B cell (primary cell): ENCODE data around the gene EPB41L4A. TPM values are rescaled to one million over a fixed set of nuclear protein-coding genes. Genes with fewer than 3 reads are reported as not detected.

Experiments
- ATAC-seq: fragments of 200-7000 bp; cut with Tn5 transposase; one replicate; pipeline ENCODE4 v1.10.0; 2021; ENCODE audit warnings: low read depth, mild to moderate bottlenecking, moderate number of reproducible peaks, moderate library complexity
- CTCF ChIA-PET: fragments of 350-600 bp; sonication (Branson Sonifier 250); formaldehyde crosslinking; loops from one replicate; lab custom pipeline; 2021; ENCODE audit warnings: antibody characterized with exemption, inconsistent platforms; lab: Charles Lee
- POLR2A ChIA-PET: fragments of 350-600 bp; sonication (Branson Sonifier 250); formaldehyde crosslinking; loops from one replicate; lab custom pipeline; 2021; ENCODE audit warnings: antibody characterized with exemption; lab: Charles Lee
- DNase-seq: peaks from one replicate; pipeline ENCODE4 v3.0.0; 2013
- H2AFZ ChIP-seq: 2 replicates; pipeline ENCODE4 v1.6.1; 2012; ENCODE audit warnings: mild to moderate bottlenecking, low read depth, low read length; ENCODE audit not compliant: insufficient read depth, poor library complexity, severe bottlenecking
- H3K27ac ChIP-seq, 2 donors: 1 replicate in 1 of 2; 2 replicates in 1 of 2; pipeline ENCODE4 v1.5.1; 2012 to 2013; ENCODE audit warnings: low read length in 2 of 2, mild to moderate bottlenecking in 2 of 2, moderate library complexity in 1 of 2
- H3K27me3 ChIP-seq, 4 experiments: fragments of 200-600 bp in 1 of 4; sonication (generic) in 1 of 4; replicated peaks in 1 of 4; 1 replicate in 2 of 4; 2 replicates in 2 of 4; pipeline versions ENCODE4 v1.6.1 to v1.7.0; 2013 to 2016; ENCODE audit warnings: low read length in 3 of 4, mild to moderate bottlenecking in 2 of 4, mixed read lengths in 1 of 4, moderate library complexity in 1 of 4; ENCODE audit not compliant: insufficient read depth in 4 of 4, control insufficient read depth in 3 of 4; ENCODE audit errors: control extremely low read depth in 1 of 4
- H3K36me3 ChIP-seq, 2 experiments: replicated peaks in 1 of 2; 1 replicate in 1 of 2; 2 replicates in 1 of 2; pipeline versions ENCODE4 v1.6.1 to v1.7.1; 2013; ENCODE audit warnings: low read length in 1 of 2; ENCODE audit not compliant: insufficient read depth in 2 of 2, control insufficient read depth in 1 of 2; ENCODE audit errors: control extremely low read depth in 1 of 2, extremely low read depth in 1 of 2
- H3K4me1 ChIP-seq, 2 donors: fragments of 200-600 bp in 1 of 2; sonication (generic) in 1 of 2; 1 replicate in 1 of 2; 2 replicates in 1 of 2; pipeline versions ENCODE4 v1.5.1 to v1.6.1; 2013 to 2017; ENCODE audit warnings: low read length in 2 of 2; ENCODE audit not compliant: control insufficient read depth in 2 of 2, insufficient read depth in 2 of 2
- H3K4me2 ChIP-seq: replicated peaks from 2 replicates; pipeline ENCODE3; 2012; ENCODE audit warnings: mild to moderate bottlenecking, low read depth, low read length; ENCODE audit not compliant: poor library complexity, severe bottlenecking
- H3K4me3 ChIP-seq, 5 experiments: fragments of 200-600 bp in 1 of 5; sonication (generic) in 1 of 5; 1 replicate in 3 of 5; 2 replicates in 2 of 5; pipeline versions ENCODE4 v1.5.1 to v1.7.0; 2011 to 2016; ENCODE audit warnings: low read length in 4 of 5, mild to moderate bottlenecking in 4 of 5, low read depth in 2 of 5, control low read depth in 1 of 5, moderate library complexity in 1 of 5; ENCODE audit not compliant: insufficient read depth in 1 of 5; ENCODE audit errors: control extremely low read depth in 1 of 5, extremely low read depth in 1 of 5
- H3K79me2 ChIP-seq: fragments of 200-600 bp; sonication (generic); one replicate; pipeline ENCODE4 v1.6.0; 2016; ENCODE audit warnings: low read length; ENCODE audit not compliant: control insufficient read depth, insufficient read depth
- H3K9ac ChIP-seq: fragments of 200-600 bp; sonication (generic); 2 replicates; pipeline ENCODE4 v1.6.1; 2017; ENCODE audit warnings: mild to moderate bottlenecking, low read length, moderate library complexity
- H3K9me3 ChIP-seq, 3 donors: one replicate each; pipeline versions ENCODE4 v1.6.1 to v1.7.1; 2013; ENCODE audit warnings: low read length in 2 of 3; ENCODE audit not compliant: control insufficient read depth in 2 of 3, insufficient read depth in 1 of 3; ENCODE audit errors: control extremely low read depth in 1 of 3
- H4K20me1 ChIP-seq: 2 replicates; pipeline ENCODE4 v1.6.0; 2012; ENCODE audit warnings: mild to moderate bottlenecking, low read length; ENCODE audit not compliant: insufficient read depth, control insufficient read depth, poor library complexity, severe bottlenecking
- H3K27ac Mint-ChIP-seq: one replicate; pipeline ENCODE4 v1.8.0; 2021; ENCODE audit warnings: mixed read lengths
- H3K27me3 Mint-ChIP-seq: one replicate; pipeline ENCODE4 v1.8.0; 2021; ENCODE audit warnings: mixed read lengths
- H3K4me1 Mint-ChIP-seq: one replicate; pipeline ENCODE4 v1.8.0; 2021; ENCODE audit warnings: mixed read lengths
- H3K4me3 Mint-ChIP-seq: one replicate; pipeline ENCODE4 v1.8.0; 2021; ENCODE audit warnings: mixed read lengths
- H3K9me3 Mint-ChIP-seq: one replicate; pipeline ENCODE4 v1.8.0; 2022; ENCODE audit warnings: mixed read lengths; ENCODE audit not compliant: insufficient read depth
- EZH2 ChIP-seq: IDR thresholded peaks from 2 replicates; pipeline ENCODE4 v1.6.1; 2012; ENCODE audit warnings: borderline replicate concordance, low read depth, mild to moderate bottlenecking, moderate library complexity, low read length; ENCODE audit not compliant: insufficient read depth, poor library complexity, severe bottlenecking
- WGBS: methylation state at CpG from one replicate; pipeline ENCODE4 v1.1.5; 2013; ENCODE audit warnings: missing lambda C conversion rate; ENCODE audit not compliant: insufficient coverage; 5-methylcytosine and 5-hydroxymethylcytosine counted together
- intact Hi-C: fragments of 100-400 bp; cut with micrococcal nuclease; formaldehyde crosslinking; loops from one replicate; pipeline ENCODE4 v1.10.0; 2022
- polyA plus RNA-seq: library from polyadenylated mRNA; depleted of rRNA; stranded (reverse); fragments of >200 nt; gene quantifications from 2 replicates; pipeline ENCODE4 v1.2.3, GENCODE V29; 2012
- total RNA-seq, 2 donors: library from RNA; stranded (reverse); fragments of 120-200 nt in 1 of 2; gene quantifications; 1 replicate in 1 of 2; 2 replicates in 1 of 2; pipeline versions ENCODE4 v1.2.3 to v1.2.4, GENCODE V29; 2013 to 2022
- TF ChIP-seq, protein P1 (sequence below): fragments of 200-600 bp; IDR thresholded peaks from one replicate; pipeline ENCODE4 v1.8.0; 2022; ENCODE audit warnings: antibody characterized with exemption, mild to moderate bottlenecking

Gene EPB41L4A
- total and polyA plus RNA-seq, 2 donors (not counting 1 experiment from before 2014, with no cell fraction given): 1.8 to 12.9 TPM

DNA sequence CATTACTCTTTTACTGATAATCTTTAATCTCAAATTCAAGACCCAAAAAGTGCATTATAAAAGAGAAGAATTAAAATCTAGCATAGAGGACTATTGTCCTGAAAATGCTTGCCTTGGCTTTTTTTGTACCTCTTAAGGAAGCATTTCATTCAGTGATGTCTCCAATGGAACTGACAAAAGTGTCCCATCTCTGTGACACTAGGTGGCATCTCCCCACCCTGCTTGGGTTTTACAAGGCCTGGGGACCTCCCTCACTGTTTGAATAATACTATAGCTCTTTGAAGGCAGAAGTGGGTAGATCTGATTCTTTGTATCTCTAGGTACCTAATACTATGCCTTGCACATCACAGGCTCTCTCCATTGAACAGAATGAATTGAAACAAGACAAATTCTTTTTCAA lies 180.6 kb downstream of the EPB41L4A start:
- CTCF ChIA-PET: interaction anchor here (1.2 to 1.4 kb wide), 2 partner anchors 181 to 520 kb away, joined by 9 to 13 read pairs; partner anchors contain the start of gene EPB41L4A
- no peaks in the 10 kb centered on the region for H4K20me1 ChIP-seq
- no peak overlapping the region for H3K27ac Mint-ChIP-seq

DNA sequence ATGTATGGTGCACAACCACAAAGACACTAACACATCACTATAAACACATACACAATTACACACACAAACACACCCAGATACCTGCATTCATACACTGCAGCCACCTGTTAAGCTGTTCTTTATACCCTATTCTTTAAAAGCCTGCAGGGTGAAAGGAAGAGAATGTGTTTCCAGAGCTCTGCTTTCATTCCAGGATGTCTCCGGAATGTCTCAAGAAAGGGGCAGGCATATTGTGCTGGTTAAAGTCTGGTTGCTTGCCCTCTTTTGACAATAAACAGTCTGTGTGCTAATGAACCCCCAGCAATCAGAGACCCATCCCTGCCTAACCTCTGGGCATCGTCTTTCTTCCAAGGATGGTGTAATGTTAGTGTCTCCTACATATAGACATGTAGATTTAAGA lies 181.6 kb downstream of the EPB41L4A start:
- Histone ChIP-seq H3K4me3 (no peak overlapping the region), H3K4me2 (no peak overlapping the region), H4K20me1 (no peaks in the 10 kb centered on the region), H3K79me2 (no peaks in the 10 kb centered on the region), H3K9ac (no peak overlapping the region), H2AFZ (no peak overlapping the region), H3K4me1 (no peaks in the 10 kb centered on the region), H3K27ac (no peak overlapping the region), H3K9me3 (no peaks in the 10 kb centered on the region), H3K36me3 (no peaks in the 10 kb centered on the region), H3K27me3 (no peaks in the 10 kb centered on the region)
- intact Hi-C loops: no loop called here
- no peak for ATAC-seq
- Mint-ChIP-seq H3K4me3 (no peak overlapping the region), H3K27me3 (peaks cover 3% of the 10 kb centered on the region), H3K9me3 (no peaks in the 10 kb centered on the region), H3K27ac (no peak overlapping the region), H3K4me1 (no peaks in the 10 kb centered on the region)
- TF ChIP-seq, protein P1, sequence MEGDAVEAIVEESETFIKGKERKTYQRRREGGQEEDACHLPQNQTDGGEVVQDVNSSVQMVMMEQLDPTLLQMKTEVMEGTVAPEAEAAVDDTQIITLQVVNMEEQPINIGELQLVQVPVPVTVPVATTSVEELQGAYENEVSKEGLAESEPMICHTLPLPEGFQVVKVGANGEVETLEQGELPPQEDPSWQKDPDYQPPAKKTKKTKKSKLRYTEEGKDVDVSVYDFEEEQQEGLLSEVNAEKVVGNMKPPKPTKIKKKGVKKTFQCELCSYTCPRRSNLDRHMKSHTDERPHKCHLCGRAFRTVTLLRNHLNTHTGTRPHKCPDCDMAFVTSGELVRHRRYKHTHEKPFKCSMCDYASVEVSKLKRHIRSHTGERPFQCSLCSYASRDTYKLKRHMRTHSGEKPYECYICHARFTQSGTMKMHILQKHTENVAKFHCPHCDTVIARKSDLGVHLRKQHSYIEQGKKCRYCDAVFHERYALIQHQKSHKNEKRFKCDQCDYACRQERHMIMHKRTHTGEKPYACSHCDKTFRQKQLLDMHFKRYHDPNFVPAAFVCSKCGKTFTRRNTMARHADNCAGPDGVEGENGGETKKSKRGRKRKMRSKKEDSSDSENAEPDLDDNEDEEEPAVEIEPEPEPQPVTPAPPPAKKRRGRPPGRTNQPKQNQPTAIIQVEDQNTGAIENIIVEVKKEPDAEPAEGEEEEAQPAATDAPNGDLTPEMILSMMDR: no peak
- TF ChIP-seq EZH2: no peak
- POLR2A ChIA-PET: no interaction called here
- WGBS: no CpG with 5 or more reads among the region's 2 CpGs
- CTCF ChIA-PET: no interaction called here
- DNase-seq: no peak

More for the DNA sequence above, 180.6 kb downstream of the EPB41L4A start:
- Histone ChIP-seq H3K9me3 (no peaks in the 10 kb centered on the region), H3K27ac (no peak overlapping the region), H2AFZ (no peak overlapping the region), H3K79me2 (no peaks in the 10 kb centered on the region), H3K27me3 (no peaks in the 10 kb centered on the region), H3K4me1 (no peaks in the 10 kb centered on the region), H3K4me2 (no peak overlapping the region), H3K4me3 (no peak overlapping the region), H3K9ac (no peak overlapping the region), H3K36me3 (no peaks in the 10 kb centered on the region)
- intact Hi-C loops: no loop called here
- no peaks in the 10 kb centered on the region for H3K9me3 Mint-ChIP-seq
- DNase-seq (peak; percentile 9), ATAC-seq (no peak)
- H3K4me1 Mint-ChIP-seq: no peaks in the 10 kb centered on the region
- H3K4me3 Mint-ChIP-seq: no peak overlapping the region
- H3K27me3 Mint-ChIP-seq: peaks cover 3% of the 10 kb centered on the region
- POLR2A ChIA-PET: no interaction called here
- TF ChIP-seq, protein P1: no peak
- no peak for TF ChIP-seq EZH2
